Body of pancreas (tissue), 4 donors: Measurements from ENCODE around the gene G6PC3.

Experiments
- CTCF ChIP-seq, 7 experiments: fragments of 450-650 bp in 4 of 7; fragments of 200-600 bp in 3 of 7; sonication (generic) in 3 of 7; IDR thresholded peaks; one replicate each; pipeline ENCODE4 v1.5.1; 2016 to 2019; ENCODE audit warnings: antibody characterized with exemption in 7 of 7
- POLR2A ChIP-seq, 3 donors: fragments of 450-650 bp; IDR thresholded peaks; one replicate each; pipeline ENCODE4 v1.6.1; 2016; ENCODE audit warnings: antibody characterized with exemption in 3 of 3, mild to moderate bottlenecking in 2 of 3

- TF ChIP-seq CTCF (IDR thresholded peaks at IDR 0.05) (no peak), POLR2A (IDR thresholded peaks at IDR 0.05) (no peak)
Measured at GRCh38 chr17:44119798-44120197, 49.3 kb downstream of the G6PC3 start.
